ENCODE data around the gene KRTCAP2.

- TF ChIP-seq CTCF (IDR thresholded peaks at IDR 0.05) (no peak), POLR2A (IDR thresholded peaks at IDR 0.05) (no peak), EP300 (IDR thresholded peaks at IDR 0.05) (no peak)
These were observed 26.7 kb upstream of the KRTCAP2 start for GRCh38 chr1:155199792-155200191.
